MM.1S (cell line): ENCODE results near the gene TCL1A.

Source experiments
- EZH2 ChIP-seq: fragments of 300-600 bp; sonication (generic); optimal IDR thresholded peaks from 2 replicates; pipeline ENCODE3; 2017; ENCODE audit warnings: low read depth, mild to moderate bottlenecking, antibody characterized with exemption, low read length, mixed read lengths
- TF ChIP-seq, protein P1 (sequence below): fragments of 300-600 bp; sonication (generic); IDR thresholded peaks from 2 replicates; pipeline ENCODE4 v1.5.1; 2016; ENCODE audit warnings: antibody characterized with exemption, low read length, mixed read lengths

DNA sequence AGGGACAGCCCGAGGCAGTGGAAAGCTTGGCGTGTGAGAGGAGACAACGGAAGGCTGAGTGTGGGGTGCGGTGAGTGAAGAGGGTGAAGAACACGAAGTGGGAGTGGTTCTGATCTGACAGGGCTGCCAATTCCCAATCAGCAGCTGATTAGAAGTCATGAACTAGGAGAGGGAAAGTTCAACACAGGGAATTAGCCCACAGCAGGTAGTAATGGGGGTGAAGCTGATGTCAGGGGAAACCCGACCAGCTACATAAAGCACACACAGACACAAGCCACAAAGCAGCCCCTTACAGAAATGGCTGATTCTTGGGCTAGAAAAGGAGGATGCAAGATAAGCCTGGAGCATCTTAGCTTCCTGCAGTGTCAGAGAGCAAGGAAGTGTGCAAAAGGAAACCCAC lies 47.5 kb upstream of the TCL1A start:
- TF ChIP-seq, protein P1, sequence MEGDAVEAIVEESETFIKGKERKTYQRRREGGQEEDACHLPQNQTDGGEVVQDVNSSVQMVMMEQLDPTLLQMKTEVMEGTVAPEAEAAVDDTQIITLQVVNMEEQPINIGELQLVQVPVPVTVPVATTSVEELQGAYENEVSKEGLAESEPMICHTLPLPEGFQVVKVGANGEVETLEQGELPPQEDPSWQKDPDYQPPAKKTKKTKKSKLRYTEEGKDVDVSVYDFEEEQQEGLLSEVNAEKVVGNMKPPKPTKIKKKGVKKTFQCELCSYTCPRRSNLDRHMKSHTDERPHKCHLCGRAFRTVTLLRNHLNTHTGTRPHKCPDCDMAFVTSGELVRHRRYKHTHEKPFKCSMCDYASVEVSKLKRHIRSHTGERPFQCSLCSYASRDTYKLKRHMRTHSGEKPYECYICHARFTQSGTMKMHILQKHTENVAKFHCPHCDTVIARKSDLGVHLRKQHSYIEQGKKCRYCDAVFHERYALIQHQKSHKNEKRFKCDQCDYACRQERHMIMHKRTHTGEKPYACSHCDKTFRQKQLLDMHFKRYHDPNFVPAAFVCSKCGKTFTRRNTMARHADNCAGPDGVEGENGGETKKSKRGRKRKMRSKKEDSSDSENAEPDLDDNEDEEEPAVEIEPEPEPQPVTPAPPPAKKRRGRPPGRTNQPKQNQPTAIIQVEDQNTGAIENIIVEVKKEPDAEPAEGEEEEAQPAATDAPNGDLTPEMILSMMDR: no peak
- TF ChIP-seq EZH2: no peak
